Measurements from ENCODE around the gene RPTOR. TPM values are rescaled to one million over a fixed set of nuclear protein-coding genes. Genes with fewer than 3 reads are reported as not detected.

RPTOR gene
- total RNA-seq, 1 experiment from 2014 or later: 58.0 TPM

- no peak for TF ChIP-seq SIN3A (IDR thresholded peaks at IDR 0.05; ENCODE audit: borderline replicate concordance, insufficient read depth, low read depth, low read length)
- intact Hi-C loops (cut with micrococcal nuclease; ENCODE audit: unreplicated experiment) (no loop called here), in situ Hi-C loops (cut with HindIII; ENCODE audit: low pct_unique_long_range_greater_than_20kb, low sequenced_read_pairs) (no loop called here)
- Histone ChIP-seq H3K27me3 (ENCODE audit: control insufficient read depth, insufficient read depth, low read length) (peaks cover 6% of the 10 kb centered on the region; the same call in 1 of the 2 replicates), H3K27ac (ENCODE audit: low read length) (no peak overlapping the region), H3K4me3 (ENCODE audit: low read depth in 2 of 2, low read length in 2 of 2) (no peak overlapping the region), H3K4me1 (ENCODE audit: control insufficient read depth, insufficient read depth, low read length) (no peaks in the 10 kb centered on the region), H3K9me3 (ENCODE audit: control insufficient read depth, insufficient read depth, low read depth, low read length) (no peaks in the 10 kb centered on the region), H3K36me3 (ENCODE audit: control insufficient read depth, insufficient read depth, low read length) (no peaks in the 10 kb centered on the region)
- BruUV-seq (replicated peaks): no TSS peak
- ChIA-PET POLR2A (no interaction called here), CTCF (no interaction called here)
- DNase-seq (ENCODE audit: low read depth, low spot score): no peak
- ATAC-seq: no peak
Measured at GRCh38 chr17:80502578-80502877, 42.1 kb upstream of the RPTOR start.

DNA sequence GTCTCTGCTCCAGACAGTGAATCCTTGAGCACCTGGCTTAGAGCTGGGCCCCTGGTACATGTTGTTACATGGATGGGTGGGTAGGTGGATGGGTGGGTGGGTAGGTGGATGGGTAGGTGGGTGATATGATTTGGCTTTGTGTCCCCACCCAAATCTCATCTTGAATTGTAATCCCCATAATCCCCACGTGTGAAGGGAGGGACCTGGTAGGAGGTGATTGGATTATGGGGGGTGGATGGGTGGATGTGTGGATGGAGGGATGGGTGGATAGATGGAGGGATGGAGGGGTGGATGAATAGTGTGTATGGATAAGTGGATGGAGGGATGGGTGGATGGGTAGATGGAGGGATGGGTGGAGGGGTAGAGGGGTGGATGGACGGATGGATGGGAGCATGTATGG lies 41.6 kb upstream of the RPTOR start:
- in situ Hi-C loops (cut with HindIII; ENCODE audit: low pct_unique_long_range_greater_than_20kb, low sequenced_read_pairs): no loop called here
- peaks cover 6% of the 10 kb centered on the region; the same call in 1 of the 2 replicates for H3K27me3 ChIP-seq (ENCODE audit: control insufficient read depth, insufficient read depth, low read length)
- no peak overlapping the region for H3K27ac ChIP-seq (ENCODE audit: low read length)
- DNase-seq (ENCODE audit: low read depth, low spot score) (no peak), ATAC-seq (no peak)
- CTCF ChIA-PET: no interaction called here
- H3K4me1 ChIP-seq (ENCODE audit: control insufficient read depth, insufficient read depth, low read length): no peaks in the 10 kb centered on the region
- TF ChIP-seq POLR2AphosphoS5 (IDR thresholded peaks at IDR 0.05; ENCODE audit: low read depth, low read length) (no peak), TCF7L2 (IDR thresholded peaks at IDR 0.05; ENCODE audit: low read depth, low read length) (no peak), SIN3A (IDR thresholded peaks at IDR 0.05; ENCODE audit: borderline replicate concordance, insufficient read depth, low read depth, low read length) (no peak), CTCF (IDR thresholded peaks at IDR 0.05) (no peak)
- TF ChIP-seq, protein P1, sequence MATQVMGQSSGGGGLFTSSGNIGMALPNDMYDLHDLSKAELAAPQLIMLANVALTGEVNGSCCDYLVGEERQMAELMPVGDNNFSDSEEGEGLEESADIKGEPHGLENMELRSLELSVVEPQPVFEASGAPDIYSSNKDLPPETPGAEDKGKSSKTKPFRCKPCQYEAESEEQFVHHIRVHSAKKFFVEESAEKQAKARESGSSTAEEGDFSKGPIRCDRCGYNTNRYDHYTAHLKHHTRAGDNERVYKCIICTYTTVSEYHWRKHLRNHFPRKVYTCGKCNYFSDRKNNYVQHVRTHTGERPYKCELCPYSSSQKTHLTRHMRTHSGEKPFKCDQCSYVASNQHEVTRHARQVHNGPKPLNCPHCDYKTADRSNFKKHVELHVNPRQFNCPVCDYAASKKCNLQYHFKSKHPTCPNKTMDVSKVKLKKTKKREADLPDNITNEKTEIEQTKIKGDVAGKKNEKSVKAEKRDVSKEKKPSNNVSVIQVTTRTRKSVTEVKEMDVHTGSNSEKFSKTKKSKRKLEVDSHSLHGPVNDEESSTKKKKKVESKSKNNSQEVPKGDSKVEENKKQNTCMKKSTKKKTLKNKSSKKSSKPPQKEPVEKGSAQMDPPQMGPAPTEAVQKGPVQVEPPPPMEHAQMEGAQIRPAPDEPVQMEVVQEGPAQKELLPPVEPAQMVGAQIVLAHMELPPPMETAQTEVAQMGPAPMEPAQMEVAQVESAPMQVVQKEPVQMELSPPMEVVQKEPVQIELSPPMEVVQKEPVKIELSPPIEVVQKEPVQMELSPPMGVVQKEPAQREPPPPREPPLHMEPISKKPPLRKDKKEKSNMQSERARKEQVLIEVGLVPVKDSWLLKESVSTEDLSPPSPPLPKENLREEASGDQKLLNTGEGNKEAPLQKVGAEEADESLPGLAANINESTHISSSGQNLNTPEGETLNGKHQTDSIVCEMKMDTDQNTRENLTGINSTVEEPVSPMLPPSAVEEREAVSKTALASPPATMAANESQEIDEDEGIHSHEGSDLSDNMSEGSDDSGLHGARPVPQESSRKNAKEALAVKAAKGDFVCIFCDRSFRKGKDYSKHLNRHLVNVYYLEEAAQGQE (IDR thresholded peaks at IDR 0.05; ENCODE audit: insufficient read depth in 1 of 2, low read depth in 2 of 2, low read length in 1 of 2): no peak
- no peak overlapping the region for H3K4me3 ChIP-seq (ENCODE audit: low read depth in 2 of 2, low read length in 2 of 2)
- POLR2A ChIA-PET: no interaction called here
- no TSS peak for BruUV-seq (replicated peaks)
- H3K36me3 ChIP-seq (ENCODE audit: control insufficient read depth, insufficient read depth, low read length): no peaks in the 10 kb centered on the region
- no peaks in the 10 kb centered on the region for H3K9me3 ChIP-seq (ENCODE audit: control insufficient read depth, insufficient read depth, low read depth, low read length)
- intact Hi-C loops (cut with micrococcal nuclease; ENCODE audit: unreplicated experiment): no loop called here

DNA sequence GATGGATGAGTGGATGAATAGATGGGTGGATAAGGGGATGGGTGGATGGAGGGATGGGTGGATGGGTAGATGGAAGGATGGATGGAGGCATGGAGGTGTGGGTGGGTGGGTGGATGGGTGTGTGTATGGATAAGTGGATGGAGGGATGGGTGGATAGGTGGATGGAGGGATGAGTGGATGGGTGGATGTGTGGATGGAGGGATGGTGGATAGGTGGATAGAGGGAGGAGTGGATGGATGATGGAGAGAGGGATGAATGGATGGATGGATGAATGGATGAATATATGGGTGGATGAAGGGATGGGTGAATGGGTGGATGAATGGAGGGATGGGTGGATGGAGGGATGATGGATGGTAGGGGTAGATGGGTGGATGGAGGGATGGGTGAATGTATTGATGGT lies 40.7 kb upstream of the RPTOR start:
- TF ChIP-seq, protein P1 (IDR thresholded peaks at IDR 0.05; ENCODE audit: insufficient read depth in 1 of 2, low read depth in 2 of 2, low read length in 1 of 2): no peak
- no peak for TF ChIP-seq POLR2AphosphoS5 (IDR thresholded peaks at IDR 0.05; ENCODE audit: low read depth, low read length)
- TF ChIP-seq TCF7L2 (IDR thresholded peaks at IDR 0.05; ENCODE audit: low read depth, low read length): no peak
- no peak for TF ChIP-seq SIN3A (IDR thresholded peaks at IDR 0.05; ENCODE audit: borderline replicate concordance, insufficient read depth, low read depth, low read length)
- no peak for TF ChIP-seq CTCF (IDR thresholded peaks at IDR 0.05)
- no peaks in the 10 kb centered on the region for H3K36me3 ChIP-seq (ENCODE audit: control insufficient read depth, insufficient read depth, low read length)
- H3K27me3 ChIP-seq (ENCODE audit: control insufficient read depth, insufficient read depth, low read length): peaks cover 6% of the 10 kb centered on the region; the same call in 1 of the 2 replicates
- ATAC-seq (no peak), DNase-seq (ENCODE audit: low read depth, low spot score) (no peak)
- H3K27ac ChIP-seq (ENCODE audit: low read length): no peak overlapping the region
- no peaks in the 10 kb centered on the region for H3K9me3 ChIP-seq (ENCODE audit: control insufficient read depth, insufficient read depth, low read depth, low read length)
- CTCF ChIA-PET: no interaction called here
- no peak overlapping the region for H3K4me3 ChIP-seq (ENCODE audit: low read depth in 2 of 2, low read length in 2 of 2)
- intact Hi-C loops (cut with micrococcal nuclease; ENCODE audit: unreplicated experiment) (no loop called here), in situ Hi-C loops (cut with HindIII; ENCODE audit: low pct_unique_long_range_greater_than_20kb, low sequenced_read_pairs) (no loop called here)
- no peaks in the 10 kb centered on the region for H3K4me1 ChIP-seq (ENCODE audit: control insufficient read depth, insufficient read depth, low read length)
- no TSS peak for BruUV-seq (replicated peaks)
- POLR2A ChIA-PET: no interaction called here
